H9 (cell line): ENCODE results near the gene RPRD1A. TPM values are rescaled to one million over a fixed set of nuclear protein-coding genes. Genes with fewer than 3 reads are reported as not detected.

Experiments used
- DNase-seq: peaks from one replicate; pipeline ENCODE4 v3.0.0-alpha.2; 2017
- H2AFZ ChIP-seq: one replicate; pipeline ENCODE4 v1.6.1; 2013; ENCODE audit warnings: mild to moderate bottlenecking, low read length, control low read depth, moderate library complexity
- H2AK5ac ChIP-seq: 2 replicates; pipeline ENCODE4 v1.6.1; 2013; ENCODE audit warnings: low read length, control low read depth, mixed read lengths; ENCODE audit not compliant: insufficient read length
- H2BK120ac ChIP-seq: one replicate; pipeline ENCODE4 v1.6.1; 2013; ENCODE audit warnings: low read depth, mild to moderate bottlenecking, low read length, control low read depth, inconsistent platforms; ENCODE audit not compliant: poor library complexity, severe bottlenecking
- H2BK12ac ChIP-seq: 2 replicates; pipeline ENCODE4 v1.6.1; 2013; ENCODE audit warnings: low read length, control low read depth, mixed read lengths, low read depth; ENCODE audit not compliant: insufficient read length
- H2BK15ac ChIP-seq: 2 replicates; pipeline ENCODE4 v1.6.1; 2013; ENCODE audit warnings: low read depth, low read length, control low read depth
- H2BK20ac ChIP-seq: one replicate; pipeline ENCODE4 v1.6.1; 2013; ENCODE audit warnings: low read depth, mild to moderate bottlenecking, low read length, control low read depth, inconsistent platforms; ENCODE audit not compliant: poor library complexity, severe bottlenecking
- H2BK5ac ChIP-seq: 2 replicates; pipeline ENCODE4 v1.6.1; 2013; ENCODE audit warnings: low read length, control low read depth, mixed read lengths; ENCODE audit not compliant: insufficient read length
- H3K14ac ChIP-seq: 2 replicates; pipeline ENCODE4 v1.6.1; 2013; ENCODE audit warnings: low read length, control low read depth; ENCODE audit not compliant: insufficient read depth
- H3K18ac ChIP-seq: 2 replicates; pipeline ENCODE4 v1.6.1; 2013; ENCODE audit warnings: low read depth, mild to moderate bottlenecking, mixed read lengths, low read length, control low read depth; ENCODE audit not compliant: insufficient read length
- H3K23ac ChIP-seq: 2 replicates; pipeline ENCODE4 v1.6.1; 2013; ENCODE audit warnings: low read length, control low read depth, mixed read lengths, low read depth; ENCODE audit not compliant: insufficient read length
- H3K23me2 ChIP-seq: 2 replicates; pipeline ENCODE4 v1.6.1; 2013; ENCODE audit warnings: low read depth, mild to moderate bottlenecking, mixed read lengths, low read length, control low read depth; ENCODE audit not compliant: insufficient read length, poor library complexity, severe bottlenecking
- H3K27ac ChIP-seq: 2 replicates; pipeline ENCODE4 v1.5.1; 2013; ENCODE audit warnings: low read length, control low read depth, mixed read lengths, low read depth; ENCODE audit not compliant: insufficient read length
- H3K27me3 ChIP-seq: 2 replicates; pipeline ENCODE4 v1.6.1; 2013; ENCODE audit warnings: low read length, control low read depth, inconsistent platforms; ENCODE audit not compliant: insufficient read depth
- H3K4ac ChIP-seq: 2 replicates; pipeline ENCODE4 v1.6.1; 2013; ENCODE audit warnings: low read depth, mild to moderate bottlenecking, control low read depth, inconsistent platforms, low read length, moderate library complexity
- H3K4me1 ChIP-seq: 2 replicates; pipeline ENCODE4 v1.6.1; 2013; ENCODE audit warnings: low read length, control low read depth, inconsistent platforms; ENCODE audit not compliant: insufficient read depth
- H3K4me2 ChIP-seq: 2 replicates; pipeline ENCODE4 v1.6.1; 2013; ENCODE audit warnings: low read length, control low read depth, mixed read lengths; ENCODE audit not compliant: insufficient read length, insufficient read depth
- H3K56ac ChIP-seq: 2 replicates; pipeline ENCODE4 v1.6.1; 2013; ENCODE audit warnings: low read depth, mild to moderate bottlenecking, mixed read lengths, low read length, control low read depth; ENCODE audit not compliant: insufficient read length
- H3K79me1 ChIP-seq: 2 replicates; pipeline ENCODE4 v1.6.1; 2013; ENCODE audit warnings: low read depth, mild to moderate bottlenecking, moderate library complexity, low read length, control low read depth, inconsistent platforms; ENCODE audit not compliant: insufficient read depth, poor library complexity, severe bottlenecking
- H3K79me2 ChIP-seq: 2 replicates; pipeline ENCODE4 v1.6.1; 2013; ENCODE audit warnings: low read length, control low read depth, inconsistent platforms; ENCODE audit not compliant: insufficient read depth
- H3K9ac ChIP-seq: 2 replicates; pipeline ENCODE4 v1.6.1; 2013; ENCODE audit warnings: low read length, control low read depth, mixed read lengths; ENCODE audit not compliant: insufficient read length; ENCODE audit errors: extremely low read depth
- H3K9me3 ChIP-seq: one replicate; pipeline ENCODE4 v1.6.1; 2013; ENCODE audit warnings: low read depth, low read length, inconsistent platforms; ENCODE audit not compliant: control insufficient read depth
- H3T11ph ChIP-seq: one replicate; pipeline ENCODE4 v1.6.1; 2013; ENCODE audit warnings: mild to moderate bottlenecking, low read length, control low read depth, inconsistent platforms
- H4K20me1 ChIP-seq: one replicate; pipeline ENCODE4 v1.6.1; 2013; ENCODE audit not compliant: control insufficient read depth, insufficient read length, insufficient read depth
- H4K5ac ChIP-seq: 2 replicates; pipeline ENCODE4 v1.6.1; 2013; ENCODE audit warnings: low read depth, mild to moderate bottlenecking, mixed read lengths, low read length, control low read depth; ENCODE audit not compliant: insufficient read length
- H4K8ac ChIP-seq: replicated peaks from 2 replicates; pipeline ENCODE4 v1.6.1; 2013; ENCODE audit warnings: low read length, control low read depth, mixed read lengths, low read depth; ENCODE audit not compliant: insufficient read length
- H4K91ac ChIP-seq: 2 replicates; pipeline ENCODE4 v1.6.1; 2013; ENCODE audit warnings: low read depth, mild to moderate bottlenecking, moderate library complexity, mixed read lengths, low read length, control low read depth; ENCODE audit not compliant: insufficient read length
- H3K27ac Mint-ChIP-seq, 3 experiments: 2 replicates in 2 of 3; 3 replicates in 1 of 3; pipeline ENCODE4 v1.8.0; 2020 to 2021; ENCODE audit warnings: mixed read lengths in 3 of 3, mild to moderate bottlenecking in 1 of 3, moderate library complexity in 1 of 3
- H3K27me3 Mint-ChIP-seq: 2 replicates; pipeline ENCODE4 v1.8.0; 2021; ENCODE audit warnings: low read depth, mild to moderate bottlenecking, moderate library complexity, mixed read lengths
- H3K36me3 Mint-ChIP-seq, 3 experiments: 2 replicates in 2 of 3; 3 replicates in 1 of 3; pipeline ENCODE4 v1.8.0; 2020 to 2021; ENCODE audit warnings: low read depth in 3 of 3, mixed read lengths in 3 of 3; ENCODE audit not compliant: insufficient read depth in 1 of 3
- H3K4me1 Mint-ChIP-seq, 2 experiments: 2 replicates each; pipeline ENCODE4 v1.8.0; 2020; ENCODE audit warnings: mixed read lengths in 2 of 2
- H3K4me3 Mint-ChIP-seq, 2 experiments: 2 replicates in 1 of 2; 3 replicates in 1 of 2; pipeline ENCODE4 v1.8.0; 2020 to 2021; ENCODE audit warnings: mild to moderate bottlenecking in 2 of 2, mixed read lengths in 2 of 2, moderate library complexity in 1 of 2
- H3K9me3 Mint-ChIP-seq, 2 experiments: 2 replicates in 1 of 2; 3 replicates in 1 of 2; pipeline ENCODE4 v1.8.0; 2020; ENCODE audit warnings: mild to moderate bottlenecking in 2 of 2, mixed read lengths in 2 of 2, moderate library complexity in 1 of 2
- WGBS: extraction: QIAGEN DNeasy Blood & Tissue Kit; methylation state at CpG from one replicate; pipeline ENCODE4 v1.1.7; 2013; ENCODE audit warnings: missing lambda C conversion rate, low lambda C conversion rate, mixed read lengths; ENCODE audit not compliant: insufficient read length; ENCODE audit errors: extremely low coverage; 5-methylcytosine and 5-hydroxymethylcytosine counted together
- total RNA-seq: library from RNA; stranded (reverse); gene quantifications from 2 replicates; pipeline ENCODE4 v1.2.1, GENCODE V29; 2021
- TF ChIP-seq, protein P1 (sequence below): fragments of 200-600 bp; sonication (generic); conservative IDR thresholded peaks from 3 replicates; pipeline ENCODE4 v1.8.0; 2021; ENCODE audit warnings: antibody characterized with exemption, mild to moderate bottlenecking

RPRD1A gene
- total RNA-seq, 1 experiment from 2014 or later: 107 TPM

DNA sequence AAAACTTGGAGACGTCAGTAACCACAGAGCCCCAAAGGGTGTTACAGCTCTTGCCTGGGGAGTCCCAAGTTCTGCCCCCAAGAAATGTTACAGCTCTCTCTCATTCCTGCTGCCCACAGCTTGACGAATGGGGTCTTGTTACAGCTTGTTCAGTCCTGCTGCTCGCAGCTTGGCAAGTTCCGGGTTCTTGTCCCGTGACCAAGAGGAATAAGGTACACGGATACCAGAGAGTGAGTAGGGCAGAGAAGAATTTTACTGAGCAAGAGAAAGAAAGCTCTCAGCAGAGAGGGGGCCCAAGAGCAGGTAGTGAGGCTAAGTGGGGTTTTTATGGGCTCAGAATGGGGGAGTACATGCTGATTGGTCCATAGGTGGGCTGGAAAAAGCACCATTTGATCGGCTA is 34.6 kb upstream of the RPRD1A start:
- no peak overlapping the region for H3K4me3 Mint-ChIP-seq
- no peak overlapping the region for H3K27ac Mint-ChIP-seq
- Histone ChIP-seq H3K14ac (no peak overlapping the region), H4K20me1 (no peaks in the 10 kb centered on the region), H4K5ac (no peak overlapping the region), H4K91ac (no peak overlapping the region), H2BK12ac (no peak overlapping the region), H3K27ac (no peak overlapping the region), H3K79me2 (no peaks in the 10 kb centered on the region), H3K27me3 (no peaks in the 10 kb centered on the region), H3K56ac (no peak overlapping the region), H3K23me2 (no peaks in the 10 kb centered on the region), H2BK120ac (no peak overlapping the region), H3K18ac (no peak overlapping the region), H2AK5ac (no peak overlapping the region), H3T11ph (no peak overlapping the region), H3K9ac (no peak overlapping the region), H2AFZ (no peak overlapping the region), H3K4ac (no peak overlapping the region), H2BK20ac (no peak overlapping the region), H3K4me1 (no peaks in the 10 kb centered on the region), H3K79me1 (no peaks in the 10 kb centered on the region), H3K9me3 (peaks cover 11% of the 10 kb centered on the region), H4K8ac (no peak overlapping the region), H2BK15ac (no peak overlapping the region), H3K4me2 (no peak overlapping the region), H3K23ac (no peak overlapping the region), H2BK5ac (no peak overlapping the region)
- H3K4me1 Mint-ChIP-seq: no peaks in the 10 kb centered on the region
- peaks cover 0 to 15% (median 11%) of the 10 kb centered on the region in 3 experiments; a peak in 5 of 7 replicates for H3K36me3 Mint-ChIP-seq
- TF ChIP-seq, protein P1, sequence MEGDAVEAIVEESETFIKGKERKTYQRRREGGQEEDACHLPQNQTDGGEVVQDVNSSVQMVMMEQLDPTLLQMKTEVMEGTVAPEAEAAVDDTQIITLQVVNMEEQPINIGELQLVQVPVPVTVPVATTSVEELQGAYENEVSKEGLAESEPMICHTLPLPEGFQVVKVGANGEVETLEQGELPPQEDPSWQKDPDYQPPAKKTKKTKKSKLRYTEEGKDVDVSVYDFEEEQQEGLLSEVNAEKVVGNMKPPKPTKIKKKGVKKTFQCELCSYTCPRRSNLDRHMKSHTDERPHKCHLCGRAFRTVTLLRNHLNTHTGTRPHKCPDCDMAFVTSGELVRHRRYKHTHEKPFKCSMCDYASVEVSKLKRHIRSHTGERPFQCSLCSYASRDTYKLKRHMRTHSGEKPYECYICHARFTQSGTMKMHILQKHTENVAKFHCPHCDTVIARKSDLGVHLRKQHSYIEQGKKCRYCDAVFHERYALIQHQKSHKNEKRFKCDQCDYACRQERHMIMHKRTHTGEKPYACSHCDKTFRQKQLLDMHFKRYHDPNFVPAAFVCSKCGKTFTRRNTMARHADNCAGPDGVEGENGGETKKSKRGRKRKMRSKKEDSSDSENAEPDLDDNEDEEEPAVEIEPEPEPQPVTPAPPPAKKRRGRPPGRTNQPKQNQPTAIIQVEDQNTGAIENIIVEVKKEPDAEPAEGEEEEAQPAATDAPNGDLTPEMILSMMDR: no peak
- no peaks in the 10 kb centered on the region; the same call in 1 of the 2 replicates for H3K27me3 Mint-ChIP-seq
- no CpG with 5 or more reads among the region's 7 CpGs for WGBS
- H3K9me3 Mint-ChIP-seq: peaks cover 18 to 21% of the 10 kb centered on the region in 2 experiments
- no peak for DNase-seq
